ENCODE measurements around the gene SF3B4. TPM values are rescaled to one million over a fixed set of nuclear protein-coding genes. Genes with fewer than 3 reads are reported as not detected.

Gene SF3B4
- total RNA-seq, 1 donor from 2014 or later: 72.8 TPM

DNA sequence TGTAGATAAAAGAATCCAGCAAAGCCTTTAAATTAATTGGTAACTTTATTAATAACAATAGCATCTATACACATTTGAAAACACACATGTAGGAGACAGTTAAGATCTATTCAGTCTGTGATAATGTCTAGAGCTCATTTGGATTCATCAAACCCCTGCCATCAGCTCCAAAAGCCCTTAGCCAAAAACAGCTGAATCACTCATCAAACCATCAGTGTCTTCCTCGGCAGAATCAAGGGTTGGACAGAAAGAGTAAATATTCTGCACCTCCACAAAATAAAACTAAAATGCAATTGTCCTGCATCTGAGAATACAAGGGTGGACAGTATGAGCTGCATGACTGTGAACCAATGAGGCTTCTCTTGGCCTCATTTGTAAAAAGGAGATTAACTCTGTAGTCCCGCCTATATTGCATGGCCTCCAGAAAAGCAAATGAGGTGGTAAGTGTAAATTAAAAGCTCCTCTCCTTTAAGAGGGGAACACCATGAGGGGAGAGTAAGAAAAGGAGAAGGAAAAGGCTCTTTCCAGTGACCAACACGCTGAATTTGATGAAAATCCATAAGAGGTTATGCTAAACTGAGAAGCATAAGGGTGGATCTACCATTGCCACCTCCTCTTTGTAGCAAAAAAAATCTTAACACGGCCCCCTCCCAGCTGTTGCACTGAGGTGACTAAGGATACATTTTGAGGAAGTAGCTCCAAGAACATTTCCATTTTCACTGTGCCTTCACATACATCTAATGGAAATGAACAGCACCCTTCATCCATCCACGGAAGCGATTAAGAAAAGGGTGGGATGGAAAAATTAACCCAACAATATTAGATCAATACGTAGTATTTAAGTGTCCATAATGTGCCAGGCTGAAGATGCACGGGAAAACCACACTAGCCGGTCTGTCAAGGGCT is 42.9 kb downstream of the SF3B4 start:
- DNase-seq (ENCODE audit: low spot score, unreplicated experiment): no peak
- TF ChIP-seq CTCF (IDR thresholded peaks at IDR 0.05; ENCODE audit: unreplicated experiment): no peak
- Mint-ChIP-seq H3K36me3 (ENCODE audit: insufficient read depth) (no peaks in the 10 kb centered on the region), H3K4me1 (ENCODE audit: low read depth) (peaks cover 1% of the 10 kb centered on the region), H3K4me3 (ENCODE audit: low read depth) (no peak overlapping the region), H3K27ac (no peak overlapping the region), H3K9me3 (ENCODE audit: low read depth) (no peaks in the 10 kb centered on the region), H3K27me3 (no peaks in the 10 kb centered on the region)

- no peaks in the 10 kb centered on the region for H3K27me3 Mint-ChIP-seq
- no peak for TF ChIP-seq CTCF (IDR thresholded peaks at IDR 0.05; ENCODE audit: unreplicated experiment)
- H3K4me3 Mint-ChIP-seq (ENCODE audit: low read depth): peak overlapping the region; percentile 16
- no peak for DNase-seq (ENCODE audit: low spot score, unreplicated experiment)
- H3K27ac Mint-ChIP-seq: peak overlapping the region; percentile 72
- no peaks in the 10 kb centered on the region for H3K36me3 Mint-ChIP-seq (ENCODE audit: insufficient read depth)
- no peaks in the 10 kb centered on the region for H3K4me1 Mint-ChIP-seq (ENCODE audit: low read depth)
- H3K9me3 Mint-ChIP-seq (ENCODE audit: low read depth): no peaks in the 10 kb centered on the region
These were observed 43.9 kb downstream of the SF3B4 start for GRCh38 chr1:149883598-149884247.

DNA sequence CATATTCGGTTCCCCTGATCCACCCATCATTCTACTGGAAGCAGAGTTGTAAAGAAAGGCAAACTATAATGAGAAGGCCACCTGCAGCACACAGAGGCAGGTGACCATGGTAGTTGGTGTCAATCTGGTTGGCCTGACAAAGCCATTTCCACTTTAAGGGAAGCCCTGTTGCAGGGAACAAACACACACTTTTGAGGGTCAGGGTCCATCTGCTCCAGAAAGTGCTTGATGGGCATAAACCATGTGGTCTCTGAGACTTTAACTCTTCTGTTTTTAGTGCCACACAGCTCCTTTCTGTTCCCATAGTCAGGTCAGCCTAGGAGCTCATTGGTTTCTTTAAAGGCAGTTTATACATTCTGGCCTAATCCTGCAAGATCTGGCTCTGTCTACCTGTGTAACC is 45.7 kb downstream of the SF3B4 start:
- no peak overlapping the region for H3K4me3 Mint-ChIP-seq (ENCODE audit: low read depth)
- H3K4me1 Mint-ChIP-seq (ENCODE audit: low read depth): no peaks in the 10 kb centered on the region
- no peaks in the 10 kb centered on the region for H3K27me3 Mint-ChIP-seq
- no peaks in the 10 kb centered on the region for H3K36me3 Mint-ChIP-seq (ENCODE audit: insufficient read depth)
- TF ChIP-seq CTCF (IDR thresholded peaks at IDR 0.05; ENCODE audit: unreplicated experiment): no peak
- H3K9me3 Mint-ChIP-seq (ENCODE audit: low read depth): no peaks in the 10 kb centered on the region
- no peak for DNase-seq (ENCODE audit: low spot score, unreplicated experiment)
- no peak overlapping the region for H3K27ac Mint-ChIP-seq

DNA sequence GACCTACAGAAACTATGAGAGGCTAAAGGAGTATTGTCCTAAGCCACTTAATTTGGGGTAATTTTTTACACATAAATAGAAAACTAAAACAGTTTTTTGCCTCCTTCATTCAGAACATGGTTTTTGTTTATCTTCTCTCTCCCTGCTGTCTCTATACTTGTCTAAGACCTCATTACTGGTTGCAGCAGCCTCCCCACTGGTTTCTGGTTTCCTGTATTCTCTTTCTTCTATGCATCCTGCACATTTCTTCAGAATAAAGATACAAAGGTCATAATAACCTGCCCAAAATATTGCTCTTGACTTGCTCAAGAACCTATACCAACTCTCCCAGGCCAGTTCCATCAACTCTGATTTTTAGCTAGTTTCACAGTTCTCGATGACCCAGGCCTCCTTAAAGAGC is 48.0 kb downstream of the SF3B4 start:
- Mint-ChIP-seq H3K27me3 (no peaks in the 10 kb centered on the region), H3K4me3 (ENCODE audit: low read depth) (no peak overlapping the region), H3K4me1 (ENCODE audit: low read depth) (no peaks in the 10 kb centered on the region), H3K27ac (no peak overlapping the region), H3K9me3 (ENCODE audit: low read depth) (no peaks in the 10 kb centered on the region), H3K36me3 (ENCODE audit: insufficient read depth) (no peaks in the 10 kb centered on the region)
- no peak for DNase-seq (ENCODE audit: low spot score, unreplicated experiment)
- no peak for TF ChIP-seq CTCF (IDR thresholded peaks at IDR 0.05; ENCODE audit: unreplicated experiment)

DNA sequence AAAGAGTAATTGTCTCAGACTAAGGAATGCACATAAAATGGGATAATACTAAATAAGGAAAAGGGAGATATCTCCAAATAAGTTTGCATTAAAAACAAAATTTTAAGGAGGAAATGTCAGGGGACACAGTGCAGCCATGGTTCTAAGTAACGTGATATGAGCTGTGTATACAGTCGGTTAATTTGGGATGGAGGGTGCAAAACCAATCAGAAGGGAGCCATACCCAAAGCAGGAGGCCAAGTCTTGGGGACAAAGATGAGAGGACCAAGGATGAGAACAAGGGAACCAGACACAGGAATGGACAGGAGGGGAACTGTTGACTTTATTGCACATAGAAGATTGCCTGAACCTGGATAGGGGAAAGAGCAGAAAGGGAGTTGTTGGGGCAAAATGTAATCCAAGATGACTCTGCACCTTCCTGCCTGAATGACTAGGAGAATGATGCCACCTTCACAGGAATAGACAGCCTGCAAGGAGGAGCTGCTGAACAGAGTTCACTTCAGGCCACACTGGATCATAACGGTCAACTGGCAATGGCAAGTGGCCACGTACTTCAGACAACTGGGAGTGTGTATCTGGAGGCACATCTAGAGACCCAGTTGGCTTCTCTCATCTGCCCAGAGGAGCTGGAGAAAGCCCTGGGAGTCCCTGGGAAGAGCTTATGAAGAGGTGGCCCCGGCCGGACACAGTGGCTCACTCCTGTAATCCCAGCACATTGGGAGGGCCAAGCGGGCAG is 50.2 kb downstream of the SF3B4 start:
- Mint-ChIP-seq H3K27me3 (no peaks in the 10 kb centered on the region), H3K4me3 (ENCODE audit: low read depth) (no peak overlapping the region), H3K27ac (no peak overlapping the region), H3K4me1 (ENCODE audit: low read depth) (no peaks in the 10 kb centered on the region), H3K36me3 (ENCODE audit: insufficient read depth) (no peaks in the 10 kb centered on the region), H3K9me3 (ENCODE audit: low read depth) (no peaks in the 10 kb centered on the region)
- no peak for TF ChIP-seq CTCF (IDR thresholded peaks at IDR 0.05; ENCODE audit: unreplicated experiment)
- DNase-seq (ENCODE audit: low spot score, unreplicated experiment): no peak
